ENCODE results near the gene PSPC1.
A peak's percentile ranks its signal among the peaks of the same experiment; 100 is the strongest.
"Not testable (repeated sequence)": the region's sequence is repeated elsewhere in the genome, so short reads cannot be mapped to it uniquely, and the experiment has no call there.

Gene PSPC1

DNA sequence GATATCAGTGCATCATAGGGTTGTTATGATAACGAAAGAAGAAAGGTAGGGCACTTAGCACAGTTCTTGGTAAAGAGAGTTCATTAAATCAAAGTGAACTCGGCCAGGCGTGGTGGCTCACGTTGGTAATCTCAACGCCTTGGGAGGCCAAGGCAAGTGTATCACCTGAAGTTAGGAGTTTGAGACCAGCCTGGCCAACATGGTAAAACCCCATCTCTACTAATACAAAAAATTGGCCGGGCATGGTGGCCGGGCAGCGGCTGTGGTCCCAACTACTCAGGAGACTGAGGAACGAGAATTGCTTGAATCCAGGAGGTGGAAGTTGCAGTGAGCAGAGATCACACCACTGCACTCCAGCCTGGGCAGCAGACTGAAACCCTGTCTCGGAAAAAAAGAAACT lies 19.1 kb downstream of the PSPC1 start:
- no peak for DNase-seq (ENCODE audit: low spot score)

DNA sequence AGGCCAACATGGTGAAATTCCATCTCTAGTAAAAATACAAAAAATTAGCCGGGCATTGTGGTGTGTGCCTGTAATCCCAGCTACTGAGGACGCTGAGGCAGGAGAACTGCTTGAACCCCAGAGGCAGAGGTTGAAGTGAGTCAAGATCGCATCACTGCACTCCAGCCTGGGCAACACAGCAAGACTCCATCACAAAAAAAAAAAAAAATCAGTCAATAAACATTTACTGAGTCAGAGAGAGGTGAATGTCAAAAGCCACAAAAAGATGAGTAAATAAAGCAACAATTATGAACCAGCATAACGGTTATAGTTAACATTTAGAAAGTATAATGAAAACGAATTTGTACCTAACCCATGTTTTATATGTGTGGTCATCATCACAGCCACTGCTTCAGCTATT lies 23.1 kb downstream of the PSPC1 start:
- DNase-seq (ENCODE audit: low spot score): no peak

DNA sequence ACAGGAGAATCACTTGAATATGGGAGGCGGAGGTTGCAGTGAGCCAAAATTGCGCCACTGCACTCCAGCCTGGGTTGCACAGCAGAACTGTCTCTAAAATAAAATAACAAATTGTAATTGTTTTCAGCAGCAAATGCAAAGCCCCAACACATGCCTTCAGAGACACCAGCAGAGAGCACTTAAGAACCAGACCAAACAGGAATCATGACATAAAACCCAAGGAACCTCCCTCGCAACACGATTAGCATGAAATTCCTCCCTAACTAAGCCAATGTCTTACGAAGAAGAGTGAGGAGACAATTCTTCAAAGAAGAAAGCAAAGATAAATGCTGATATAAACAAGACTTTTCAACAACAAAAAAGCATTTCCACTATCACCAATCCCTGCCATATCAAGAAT lies 40.1 kb downstream of the PSPC1 start:
- peak; percentile 13 for DNase-seq (ENCODE audit: low spot score)

DNA sequence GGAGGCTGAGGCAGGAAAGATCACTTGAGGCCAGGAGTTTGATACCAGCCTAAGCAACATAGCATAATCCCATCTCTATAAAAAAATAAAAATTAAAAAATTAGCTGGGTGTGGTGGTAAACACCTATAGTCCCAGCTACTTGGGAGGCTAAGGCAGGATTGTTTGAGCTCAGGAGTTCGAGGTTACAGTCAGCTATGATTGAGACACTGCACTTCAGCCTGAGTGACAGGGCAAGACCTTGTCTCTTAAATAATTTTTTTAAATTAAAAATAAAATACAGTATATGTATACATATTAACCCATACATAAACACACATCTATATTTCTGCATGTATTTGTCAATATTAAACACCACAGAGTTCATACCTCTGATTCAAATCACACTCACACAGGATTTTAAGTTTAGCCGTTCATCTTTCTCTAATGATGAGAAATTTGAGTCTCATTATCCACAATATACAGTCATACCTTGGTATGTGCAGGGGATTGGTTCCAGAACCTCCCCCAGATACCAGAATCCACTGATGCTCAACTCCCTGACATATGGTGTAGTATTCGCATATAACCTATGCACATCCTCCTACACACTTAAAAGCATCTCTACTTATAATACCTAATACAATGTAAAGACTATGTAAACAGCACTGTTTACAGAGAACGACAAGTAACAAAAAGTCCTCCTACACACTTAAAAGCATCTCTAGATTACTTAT lies 44.7 kb downstream of the PSPC1 start:
- DNase-seq (ENCODE audit: low spot score): no peak

DNA sequence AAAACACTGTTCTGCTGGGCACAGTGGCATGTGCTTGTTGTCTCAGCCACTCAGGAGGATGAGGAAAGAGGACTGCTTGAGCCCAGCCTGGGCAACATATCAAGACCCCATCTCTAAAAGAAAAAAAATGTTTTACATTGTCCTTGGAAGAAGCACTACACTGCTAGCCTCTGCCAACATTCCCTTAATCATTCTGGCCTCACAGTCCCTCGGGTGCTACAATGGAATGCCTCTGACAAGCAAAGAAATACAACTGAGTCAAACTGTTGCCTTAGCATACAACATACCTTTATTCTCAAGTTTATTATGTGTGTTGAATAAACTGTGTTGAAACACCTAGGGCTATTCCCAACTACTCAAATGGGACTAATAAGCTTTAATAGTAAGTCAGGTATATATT lies 56.1 kb downstream of the PSPC1 start:
- DNase-seq (ENCODE audit: low spot score): no peak

DNA sequence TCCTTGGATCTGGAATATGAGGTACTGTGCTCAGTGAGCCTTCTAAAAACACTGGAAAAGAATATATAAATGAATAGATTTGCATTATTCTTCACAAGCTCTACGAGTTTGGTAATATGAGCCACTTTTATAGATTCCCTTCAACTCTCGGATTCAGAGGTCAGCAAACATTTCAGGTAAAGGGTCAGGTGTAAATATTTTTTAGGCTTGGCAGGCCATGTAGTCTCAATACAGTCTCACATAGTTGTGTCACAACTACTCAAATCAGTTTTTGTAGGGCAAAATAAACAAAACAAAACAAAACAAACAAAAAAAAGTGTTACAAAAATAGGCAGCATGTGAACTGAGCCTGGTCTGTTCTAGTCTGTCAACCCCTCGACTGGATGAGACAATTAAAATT lies 57.4 kb downstream of the PSPC1 start:
- no peak for DNase-seq (ENCODE audit: low spot score)

DNA sequence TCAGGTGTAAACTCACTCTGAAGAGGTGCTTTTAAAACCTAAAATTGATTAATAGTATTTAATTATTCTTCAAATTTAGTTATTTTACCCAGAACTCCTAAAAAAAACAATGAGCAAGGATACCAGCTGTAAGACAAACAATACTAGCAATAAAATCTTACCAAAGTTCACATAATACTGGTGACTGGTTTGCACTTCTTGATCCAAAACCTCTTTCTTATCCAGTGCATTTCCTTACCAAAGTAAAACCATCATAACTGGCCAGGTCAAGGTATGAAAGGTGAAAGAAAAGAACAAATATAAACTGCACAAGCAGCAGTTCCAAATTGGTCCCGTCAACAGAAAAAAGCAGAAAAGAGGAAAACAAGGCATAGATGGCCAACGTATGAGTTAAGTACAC lies 62.7 kb downstream of the PSPC1 start:
- no peak for DNase-seq (ENCODE audit: low spot score)

DNA sequence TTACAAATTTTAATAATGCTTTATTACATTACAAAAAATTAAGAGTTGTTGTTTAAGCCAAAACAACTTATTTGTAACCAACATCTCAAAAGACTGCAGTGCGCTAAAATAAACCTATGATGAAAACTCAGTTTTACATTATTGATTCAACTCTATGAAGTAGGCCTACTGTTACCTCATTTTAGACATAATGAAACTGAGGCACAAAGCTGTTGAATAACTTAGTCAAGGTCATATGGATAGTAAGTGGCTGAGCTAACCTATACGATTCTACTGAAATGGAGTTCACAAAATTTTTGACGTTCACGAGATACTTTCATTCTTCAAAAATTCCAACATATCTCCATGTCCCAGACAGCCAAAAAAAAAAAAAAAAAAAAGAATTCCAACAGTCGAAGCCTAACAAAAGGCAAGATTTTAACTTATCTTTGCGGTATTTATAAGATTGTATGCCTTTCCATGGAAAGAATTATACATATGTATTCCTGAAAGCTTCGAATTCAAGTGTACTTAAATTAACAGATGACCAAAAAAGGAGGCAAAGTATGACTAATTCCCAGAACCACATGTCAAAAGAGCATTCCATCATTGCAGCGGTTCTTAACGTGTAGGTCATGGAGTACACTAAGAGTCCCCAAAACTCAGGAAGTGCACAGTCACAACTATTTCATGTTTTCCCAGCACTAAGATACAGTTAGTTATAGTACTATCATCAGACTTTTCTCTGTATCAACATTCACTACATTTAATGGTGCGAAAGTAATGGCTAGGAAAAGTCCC lies 69.4 kb downstream of the PSPC1 start:
- no peak for DNase-seq (ENCODE audit: low spot score)

DNA sequence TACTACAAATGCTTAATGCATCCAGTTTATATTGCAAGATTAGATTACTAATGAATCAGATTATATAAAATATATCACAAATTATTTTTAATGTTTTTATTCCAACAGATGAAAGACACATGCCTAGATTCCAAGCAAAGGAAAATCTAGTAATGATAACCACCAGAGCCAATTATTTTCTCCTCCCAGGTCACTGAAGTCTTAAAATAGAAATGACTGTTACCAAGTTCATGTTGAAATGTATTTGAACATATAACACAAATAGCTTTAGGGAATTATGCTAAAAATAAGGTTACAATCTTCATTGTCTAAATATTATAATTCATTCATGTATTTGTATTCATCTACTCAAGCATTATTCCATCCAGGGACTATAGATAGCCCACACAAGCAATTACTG lies 73.0 kb downstream of the PSPC1 start:
- DNase-seq (ENCODE audit: low spot score): not testable (repeated sequence)

DNA sequence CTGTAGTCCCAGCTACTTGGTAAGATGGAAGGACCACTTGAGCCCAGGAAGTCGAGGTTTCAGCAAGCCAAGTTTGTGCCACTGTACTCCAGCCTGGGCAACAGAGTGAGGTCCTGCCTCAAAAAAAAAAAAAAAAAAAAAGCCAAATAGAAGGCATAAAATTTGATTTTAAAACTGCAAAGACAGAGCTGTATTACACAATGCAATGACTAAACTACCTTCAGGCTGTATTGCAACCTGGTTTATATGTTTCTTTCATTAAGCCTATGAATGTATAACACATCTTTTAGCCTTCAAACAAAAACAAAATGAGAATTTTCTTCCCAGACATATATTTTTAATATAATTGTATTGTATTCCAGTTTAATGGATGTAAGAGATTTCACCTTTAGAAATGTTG lies 73.7 kb downstream of the PSPC1 start:
- DNase-seq (ENCODE audit: low spot score): not testable (repeated sequence)

DNA sequence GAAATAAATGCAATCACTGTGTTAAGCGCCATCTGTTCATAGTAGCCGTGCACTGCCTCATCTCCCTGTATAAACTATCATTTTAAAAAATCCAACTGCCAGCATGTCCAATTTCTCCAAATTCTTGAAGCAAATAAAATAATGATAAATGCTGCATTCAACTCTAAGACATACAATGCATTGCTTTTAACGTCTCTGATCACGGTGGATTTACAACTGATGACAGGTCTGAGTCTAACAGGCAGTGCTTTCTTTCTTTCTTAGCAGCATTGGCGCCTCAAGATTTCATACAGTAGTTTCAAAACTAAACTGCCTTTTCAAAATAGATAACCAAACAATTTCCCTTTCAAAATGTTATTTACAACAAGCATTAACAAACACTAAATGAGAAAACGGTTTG lies 78.5 kb downstream of the PSPC1 start:
- DNase-seq (ENCODE audit: low spot score): not testable (repeated sequence)

DNA sequence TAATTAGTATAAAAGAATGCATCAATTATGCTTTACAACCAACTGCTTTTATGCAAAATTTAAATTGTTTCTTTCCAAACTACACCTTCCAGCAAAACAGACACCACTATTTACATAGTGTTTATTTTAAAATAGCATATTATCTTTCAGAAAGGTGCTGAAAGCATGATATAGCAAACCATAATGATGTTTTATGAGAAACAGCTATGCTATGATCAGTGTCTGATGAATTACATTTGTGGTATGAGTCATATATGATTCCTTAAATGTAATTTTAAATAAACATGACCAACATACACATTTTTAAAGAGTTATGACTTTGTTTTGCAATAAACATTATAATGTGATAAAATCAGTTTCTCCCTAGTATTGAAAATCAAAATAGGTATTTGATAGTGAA lies 81.1 kb downstream of the PSPC1 start:
- DNase-seq (ENCODE audit: low spot score): not testable (repeated sequence)

DNA sequence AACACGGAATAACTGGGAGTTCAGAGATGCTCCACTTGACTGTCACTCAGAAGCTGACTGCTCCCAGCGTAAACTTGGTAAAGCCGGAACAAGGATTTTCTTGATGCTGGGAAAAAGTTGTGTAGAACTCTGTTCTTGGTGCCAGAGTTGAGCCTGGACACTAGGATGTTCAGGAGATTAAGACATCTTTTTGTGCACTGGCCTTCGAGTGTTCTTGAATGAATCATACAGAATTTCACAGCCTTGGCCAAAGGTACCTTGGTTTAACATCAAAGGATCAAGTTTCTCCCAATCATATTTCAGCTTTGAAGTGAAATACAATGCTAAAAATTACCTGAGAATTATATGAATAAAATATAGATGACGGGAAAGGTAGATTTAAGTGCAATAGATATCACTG lies 81.8 kb downstream of the PSPC1 start:
- DNase-seq (ENCODE audit: low spot score): not testable (repeated sequence)

DNA sequence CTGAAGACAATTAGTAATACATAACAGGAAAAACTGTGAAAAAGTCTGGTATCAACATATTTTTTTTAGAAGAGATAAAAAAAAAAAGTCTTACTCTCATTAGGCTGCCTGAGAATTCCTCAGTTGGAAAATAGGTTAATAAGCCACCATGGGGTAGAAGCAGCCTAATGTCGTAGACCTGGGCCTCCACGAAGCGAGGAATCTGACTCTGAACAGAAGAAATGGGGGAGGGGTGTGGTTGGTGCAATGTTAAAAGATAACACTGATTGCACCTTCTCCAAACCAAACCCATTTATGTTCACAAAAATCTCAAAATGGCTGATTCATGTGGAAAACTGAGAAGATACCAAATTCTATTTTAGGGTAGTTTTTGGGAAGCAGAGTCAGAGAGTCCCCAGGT lies 86.9 kb downstream of the PSPC1 start:
- no peak for DNase-seq (ENCODE audit: low spot score)

DNA sequence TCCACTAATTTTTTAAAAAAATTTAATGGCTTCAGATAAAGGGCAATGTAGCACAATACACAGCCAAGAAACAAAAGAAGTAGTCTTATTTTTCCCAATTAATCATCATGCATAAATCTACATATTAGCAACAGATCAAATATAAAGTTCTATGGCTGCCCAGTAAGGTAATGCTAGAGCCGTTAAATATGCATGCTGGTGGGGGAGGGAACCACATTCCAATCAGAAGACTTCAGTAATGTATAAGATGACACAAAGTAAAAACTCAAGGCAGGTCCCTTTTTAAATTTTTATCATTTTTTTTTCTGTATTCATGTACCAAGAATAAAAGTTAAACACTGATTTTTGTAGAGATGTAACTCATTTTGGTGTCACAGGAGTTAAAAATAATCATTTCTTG lies 87.3 kb downstream of the PSPC1 start:
- DNase-seq (ENCODE audit: low spot score): no peak

DNA sequence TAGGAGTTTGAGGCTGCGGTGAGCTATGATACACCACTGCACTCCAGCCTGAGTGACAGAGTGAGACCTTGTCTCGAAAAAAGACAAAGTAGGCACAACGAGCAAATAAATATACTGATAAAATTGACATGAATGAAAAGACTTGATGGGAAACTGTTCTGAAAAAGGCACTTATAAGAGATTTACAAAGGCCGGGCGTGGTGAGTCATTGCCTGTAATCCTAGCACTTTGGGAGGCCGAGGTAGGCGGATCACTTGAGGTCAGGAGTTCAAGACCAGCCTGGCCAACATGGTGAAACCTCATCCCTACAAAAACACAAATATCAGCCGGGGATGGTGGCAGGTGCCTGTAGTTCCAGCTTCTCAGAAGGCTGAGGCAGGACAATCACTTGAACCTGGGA lies 91.3 kb downstream of the PSPC1 start:
- not testable (repeated sequence) for DNase-seq (ENCODE audit: low spot score)

DNA sequence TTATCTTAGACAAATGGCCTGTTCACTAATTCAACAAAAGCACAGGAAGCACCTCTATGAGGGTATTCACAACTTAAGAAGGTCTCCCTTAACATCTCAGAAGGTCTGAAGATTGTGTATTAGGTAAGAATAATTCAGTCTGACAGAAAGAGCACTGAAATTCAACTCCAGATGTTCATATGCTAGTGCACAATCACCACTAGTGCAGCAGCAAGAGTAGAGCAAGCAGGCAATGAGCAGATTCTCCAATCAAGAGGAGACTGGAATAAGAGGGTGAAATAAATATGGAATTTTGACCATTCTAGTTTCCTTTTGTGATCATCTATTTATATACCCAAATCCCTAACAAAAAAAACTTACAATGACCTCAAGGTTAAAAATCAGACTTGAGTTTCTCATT lies 97.3 kb downstream of the PSPC1 start:
- no peak for DNase-seq (ENCODE audit: low spot score)

DNA sequence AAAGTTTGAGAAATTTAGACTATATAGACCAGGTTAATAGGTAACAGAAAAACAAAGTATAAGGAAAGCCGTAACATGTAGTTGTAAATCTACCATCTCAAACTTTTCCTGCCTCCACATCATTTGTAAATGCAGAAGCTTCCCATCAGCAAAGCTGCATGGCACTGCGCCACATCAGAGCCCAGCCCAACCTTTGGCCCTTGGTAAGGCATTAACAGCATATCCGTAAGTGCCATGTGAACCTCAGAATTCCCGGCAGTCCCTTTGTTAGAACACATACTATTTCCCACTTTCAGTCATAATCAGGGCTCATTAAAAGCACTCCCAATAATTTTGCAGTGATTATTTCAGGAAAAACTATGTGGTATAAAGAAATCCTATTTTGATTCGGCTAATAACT lies 97.7 kb downstream of the PSPC1 start:
- no peak for DNase-seq (ENCODE audit: low spot score)

DNA sequence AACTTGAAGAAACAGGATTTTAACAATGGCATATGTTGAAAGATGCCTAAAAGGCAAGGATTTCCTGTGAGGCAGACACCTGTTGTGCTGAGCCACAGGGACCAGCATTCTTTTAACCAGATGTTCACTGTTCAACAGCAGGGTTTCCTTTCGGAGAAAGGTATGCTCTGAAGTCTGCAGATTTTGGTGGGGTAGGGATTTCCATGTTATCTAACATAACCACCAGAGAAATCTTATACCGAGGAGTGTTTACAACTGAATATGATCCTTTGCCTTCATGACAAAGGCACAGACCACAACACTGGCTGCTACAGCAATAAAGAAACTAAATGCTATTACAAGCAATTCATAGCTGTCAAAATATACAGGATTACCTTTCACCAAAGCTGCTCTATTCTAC lies 101.2 kb downstream of the PSPC1 start:
- DNase-seq (ENCODE audit: low spot score): no peak

DNA sequence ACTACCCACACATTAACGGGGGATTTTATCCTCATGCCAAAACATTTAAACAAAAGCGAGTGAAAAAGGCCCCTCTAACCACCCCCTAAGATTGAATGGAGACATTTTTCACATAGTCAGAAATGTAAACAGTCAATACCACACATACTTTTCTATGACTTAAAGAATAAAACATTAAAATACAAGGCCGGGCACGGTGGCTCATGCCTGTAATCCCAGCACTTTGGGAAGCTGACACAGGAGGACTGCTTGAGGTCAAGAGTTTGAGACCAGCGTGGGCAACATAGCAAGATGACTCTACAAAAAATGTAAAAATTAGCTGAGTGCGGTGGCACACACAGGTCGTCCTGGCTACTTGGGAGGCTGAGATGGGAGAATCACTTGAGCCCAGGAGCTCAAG lies 102.0 kb downstream of the PSPC1 start:
- no peak for DNase-seq (ENCODE audit: low spot score)

DNA sequence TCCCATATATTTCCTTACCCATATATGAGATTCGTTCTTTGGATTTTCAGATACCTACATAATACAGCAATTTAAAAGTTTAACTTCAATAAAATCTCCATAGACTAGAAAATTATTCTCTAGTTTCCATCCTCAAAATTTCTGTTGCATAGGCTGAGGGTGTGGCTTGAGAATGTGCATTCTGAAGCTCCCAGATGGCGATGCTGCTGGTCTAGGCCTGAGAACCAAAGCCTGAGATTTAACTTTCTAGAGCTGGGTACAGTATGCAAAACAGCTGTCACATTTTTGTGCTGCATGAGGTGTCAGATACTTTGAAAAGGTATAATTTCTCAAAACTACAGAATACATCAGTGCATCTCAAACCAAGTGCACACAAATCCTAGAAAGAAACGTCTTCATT lies 106.6 kb downstream of the PSPC1 start:
- no peak for DNase-seq (ENCODE audit: low spot score)

DNA sequence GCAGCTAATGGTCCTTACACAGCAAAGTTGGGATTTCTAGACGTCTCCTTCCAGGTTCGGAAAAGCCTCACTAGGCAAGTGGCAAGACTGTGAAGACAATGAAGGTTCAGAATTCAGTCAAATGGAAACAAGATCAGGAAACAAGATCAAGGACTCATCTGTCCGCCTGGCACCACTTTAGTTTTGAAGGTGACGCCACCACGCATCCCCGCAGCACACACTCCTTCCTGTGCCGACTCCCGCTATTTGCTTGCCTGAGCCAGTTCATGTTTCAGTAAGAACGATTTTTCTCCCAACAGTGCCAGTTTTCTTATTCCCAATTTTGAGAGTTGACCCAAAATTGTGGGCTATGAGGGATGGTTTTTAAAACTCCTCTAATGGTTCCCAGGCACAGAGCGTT lies 107.8 kb downstream of the PSPC1 start:
- no peak for DNase-seq (ENCODE audit: low spot score)

DNA sequence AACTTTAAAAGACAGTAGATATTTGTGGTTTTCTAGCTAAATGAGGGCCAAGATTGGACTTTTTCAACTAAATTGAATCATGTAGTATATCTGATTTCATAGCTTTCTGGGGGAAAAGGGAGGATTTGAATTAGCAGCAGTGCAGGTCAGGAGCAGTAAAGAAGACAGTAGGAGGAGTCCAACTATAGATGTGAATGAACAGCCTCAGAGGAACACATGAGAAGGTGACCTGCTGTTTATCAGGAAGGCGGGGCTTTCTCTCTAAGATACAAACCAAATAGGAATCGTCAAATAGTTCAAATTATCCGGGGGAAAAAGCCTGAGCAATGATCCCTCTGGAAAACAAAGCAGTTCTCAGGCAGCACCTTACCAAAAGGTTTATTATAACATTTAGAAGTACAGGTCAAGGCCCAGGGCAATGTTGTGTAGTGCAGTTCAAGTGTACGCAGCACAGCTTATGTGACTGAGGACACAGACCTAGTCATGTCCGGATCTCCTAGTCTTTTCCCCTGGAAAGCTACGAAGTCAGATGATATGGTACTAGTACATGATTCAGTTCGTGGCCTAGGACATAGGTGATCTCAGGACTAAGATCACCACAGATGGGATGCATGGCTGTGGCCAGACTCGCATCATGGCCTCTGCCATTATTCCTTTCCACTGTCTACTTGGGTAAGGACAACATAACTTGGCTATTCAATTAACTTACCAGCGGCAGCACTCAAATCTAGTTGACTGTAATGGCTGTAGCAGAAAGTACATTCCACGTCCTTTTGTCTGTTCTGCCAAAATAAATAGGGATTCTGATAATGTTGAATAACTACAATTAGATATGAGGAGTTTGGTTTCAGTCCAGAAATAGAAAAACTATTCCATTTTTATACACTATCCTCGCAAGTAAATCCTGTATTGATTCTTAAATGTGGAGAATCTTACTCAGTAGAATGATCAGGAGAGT lies 109.0 kb downstream of the PSPC1 start:
- DNase-seq (ENCODE audit: low spot score): no peak
